IMR-90 (cell line): ENCODE measurements around the gene CMTM5. TPM values are rescaled to one million over a fixed set of nuclear protein-coding genes. Genes with fewer than 3 reads are reported as not detected.

Experiments used
- ATAC-seq: fragments of 200-7000 bp; cut with Tn5 transposase; 2 replicates; pipeline ENCODE4 v1.9.1; 2020; ENCODE audit warnings: low read depth, mild to moderate bottlenecking, moderate library complexity
- BruUV-seq: library from RNA; stranded (reverse); fragments of 400-500 nt; replicated peaks from 2 replicates; lab custom pipeline; 2021; lab: Mats Ljungman, UMichigan
- CTCF ChIA-PET: fragments of 300-600 bp; formaldehyde crosslinking; extraction: SDS; loops from one replicate; lab custom pipeline; 2021; ENCODE audit warnings: antibody characterized with exemption; lab: Yijun Ruan, JAX
- POLR2A ChIA-PET: fragments of 300-600 bp; sonication (Branson Sonifier 250); formaldehyde crosslinking; loops from one replicate; lab custom pipeline; 2022; ENCODE audit warnings: antibody characterized with exemption; ENCODE audit not compliant: unreplicated experiment; lab: Charles Lee
- DNase-seq: peaks from one replicate; pipeline ENCODE4 v3.0.0; 2013
- H2AFZ ChIP-seq: replicated peaks from 2 replicates; pipeline ENCODE3; 2013; ENCODE audit warnings: low read length, mild to moderate bottlenecking; ENCODE audit not compliant: poor library complexity
- H2AK5ac ChIP-seq: 2 replicates; pipeline ENCODE4 v1.6.1; 2013; ENCODE audit warnings: low read depth, low read length, inconsistent platforms
- H2AK9ac ChIP-seq: replicated peaks from 2 replicates; pipeline ENCODE3; 2013; ENCODE audit warnings: mild to moderate bottlenecking, low read depth, low read length, moderate library complexity; ENCODE audit not compliant: poor library complexity
- H2BK120ac ChIP-seq: 2 replicates; pipeline ENCODE4 v1.6.1; 2013; ENCODE audit warnings: low read depth, low read length, inconsistent platforms
- H2BK15ac ChIP-seq: 3 replicates; pipeline ENCODE4 v1.6.1; 2013; ENCODE audit warnings: low read depth, low read length, inconsistent platforms
- H2BK20ac ChIP-seq: 2 replicates; pipeline ENCODE4 v1.6.1; 2013; ENCODE audit warnings: low read depth, mild to moderate bottlenecking, inconsistent platforms, low read length, moderate library complexity
- H2BK5ac ChIP-seq: 2 replicates; pipeline ENCODE4 v1.6.1; 2013; ENCODE audit warnings: mild to moderate bottlenecking, low read depth, low read length, inconsistent platforms; ENCODE audit not compliant: poor library complexity, severe bottlenecking
- H3K14ac ChIP-seq: replicated peaks from 2 replicates; pipeline ENCODE4 v1.6.1; 2013; ENCODE audit warnings: low read depth, low read length, inconsistent platforms
- H3K18ac ChIP-seq: 2 replicates; pipeline ENCODE4 v1.6.1; 2013; ENCODE audit warnings: low read depth, low read length, control low read depth
- H3K23ac ChIP-seq: 2 replicates; pipeline ENCODE4 v1.6.1; 2013; ENCODE audit warnings: low read depth, low read length, inconsistent platforms
- H3K27ac ChIP-seq: 2 replicates; pipeline ENCODE4 v1.5.1; 2013; ENCODE audit warnings: mild to moderate bottlenecking, control low read depth, low read length; ENCODE audit not compliant: insufficient read depth
- H3K27me3 ChIP-seq: 2 replicates; pipeline ENCODE4 v1.6.1; 2013; ENCODE audit warnings: low read length; ENCODE audit not compliant: control insufficient read depth, insufficient read depth
- H3K36me3 ChIP-seq: 2 replicates; pipeline ENCODE4 v1.6.1; 2013; ENCODE audit warnings: low read length, mixed read lengths; ENCODE audit not compliant: control insufficient read depth, insufficient read depth
- H3K4ac ChIP-seq: 2 replicates; pipeline ENCODE4 v1.6.1; 2013; ENCODE audit warnings: low read depth, low read length, inconsistent platforms
- H3K4me1 ChIP-seq: 2 replicates; pipeline ENCODE4 v1.6.1; 2013; ENCODE audit warnings: low read length, mixed read lengths; ENCODE audit not compliant: control insufficient read depth, insufficient read depth
- H3K4me2 ChIP-seq: 2 replicates; pipeline ENCODE4 v1.6.1; 2013; ENCODE audit warnings: low read depth, mild to moderate bottlenecking, control low read depth, low read length, moderate library complexity
- H3K4me3 ChIP-seq: 2 replicates; pipeline ENCODE4 v1.5.1; 2013; ENCODE audit warnings: low read depth, mild to moderate bottlenecking, control low read depth, low read length, moderate library complexity; ENCODE audit not compliant: insufficient read depth
- H3K56ac ChIP-seq: 2 replicates; pipeline ENCODE4 v1.6.1; 2013; ENCODE audit warnings: low read length, inconsistent platforms; ENCODE audit not compliant: insufficient read depth; ENCODE audit errors: extremely low read depth
- H3K79me1 ChIP-seq, 2 experiments: 2 replicates each; pipeline ENCODE4 v1.6.1; 2013; ENCODE audit warnings: low read length in 2 of 2, inconsistent platforms in 1 of 2, low read depth in 1 of 2
- H3K9ac ChIP-seq: 2 replicates; pipeline ENCODE4 v1.6.1; 2013; ENCODE audit warnings: low read depth, low read length, control low read depth
- H3K9me1 ChIP-seq: 2 replicates; pipeline ENCODE4 v1.6.1; 2013; ENCODE audit warnings: low read length, inconsistent platforms; ENCODE audit not compliant: insufficient read depth
- H3K9me3 ChIP-seq: 2 replicates; pipeline ENCODE4 v1.6.1; 2013; ENCODE audit warnings: low read length; ENCODE audit not compliant: control insufficient read depth, insufficient read depth
- H4K20me1 ChIP-seq: 2 replicates; pipeline ENCODE4 v1.6.1; 2013; ENCODE audit warnings: low read length, inconsistent platforms; ENCODE audit not compliant: insufficient read depth
- H4K5ac ChIP-seq: 2 replicates; pipeline ENCODE4 v1.6.1; 2013; ENCODE audit warnings: mild to moderate bottlenecking, low read depth, low read length, control low read depth
- H4K8ac ChIP-seq, 2 experiments: 2 replicates each; pipeline ENCODE4 v1.6.1; 2013; ENCODE audit warnings: low read depth in 2 of 2, low read length in 2 of 2, control low read depth in 1 of 2, inconsistent platforms in 1 of 2
- H4K91ac ChIP-seq: 2 replicates; pipeline ENCODE4 v1.6.1; 2013; ENCODE audit warnings: low read depth, low read length, inconsistent platforms; ENCODE audit not compliant: insufficient read depth
- CHD1 ChIP-seq: IDR thresholded peaks from 2 replicates; pipeline ENCODE4 v1.6.1; 2012; ENCODE audit warnings: low read depth, low read length, improper control_type of control experiment
- CTCF ChIP-seq: conservative IDR thresholded peaks from 2 replicates; pipeline ENCODE4 v1.5.1; 2012; ENCODE audit warnings: mild to moderate bottlenecking, low read depth, low read length, improper control_type of control experiment
- MAZ ChIP-seq: IDR thresholded peaks from 2 replicates; pipeline ENCODE4 v1.6.1; 2012; ENCODE audit warnings: low read depth, mild to moderate bottlenecking, low read length, improper control_type of control experiment, moderate library complexity, borderline replicate concordance
- MXI1 ChIP-seq: IDR thresholded peaks from 2 replicates; pipeline ENCODE4 v1.6.1; 2012; ENCODE audit warnings: low read depth, mild to moderate bottlenecking, low read length, moderate library complexity, borderline replicate concordance
- SMC3 ChIP-seq: fragments of 150-350 bp; IDR thresholded peaks from 2 replicates; pipeline ENCODE4 v1.6.1; 2016; ENCODE audit warnings: low read depth, mild to moderate bottlenecking, antibody characterized with exemption, low read length, moderate library complexity
- WGBS, 2 experiments: methylation state at CpG; one replicate each; pipeline versions ENCODE4 v1.1.5 to v1.1.7; 2013; ENCODE audit warnings: missing lambda C conversion rate in 2 of 2; ENCODE audit not compliant: insufficient read length in 1 of 2; ENCODE audit errors: extremely low coverage in 2 of 2; 5-methylcytosine and 5-hydroxymethylcytosine counted together
- dilution Hi-C: fragments of 300-500 bp; cut with HindIII; formaldehyde crosslinking; loops from one replicate; pipeline ENCODE4 v1.14.3; 2018; ENCODE audit warnings: low sequenced_read_pairs; ENCODE audit not compliant: unreplicated experiment
- in situ Hi-C: fragments of 300-500 bp; cut with MboI; formaldehyde crosslinking; loops from 3 replicates; pipeline ENCODE4 v1.14.3; 2019; ENCODE audit warnings: low sequenced_read_pairs, inconsistent platforms, mixed read lengths
- intact Hi-C: fragments of 100-400 bp; cut with micrococcal nuclease; formaldehyde crosslinking; loops from 2 replicates; pipeline ENCODE4 v1.10.0; 2022
- polyA plus RNA-seq, 3 experiments: library from polyadenylated mRNA; depleted of rRNA; stranded (reverse); fragments of >200 nt; gene quantifications; 2 replicates each; pipeline ENCODE4 v1.2.3, GENCODE V29; 2012; ENCODE audit warnings: low replicate concordance in 1 of 3
- total RNA-seq: library from RNA; depleted of rRNA; stranded (reverse); fragments of >200 nt; gene quantifications from 2 replicates; pipeline ENCODE4 v1.2.3, GENCODE V29; 2012

CMTM5 gene
- total and polyA plus RNA-seq, 2 of the 4 experiments (the other 2 are of a cell fraction): 0.07 TPM; not detected in 1

GRCh38 chr14:23366426-23366921 is 10.4 kb upstream of the CMTM5 start:
- H3K36me3 ChIP-seq: no peaks in the 10 kb centered on the region
- H2AK9ac ChIP-seq: peak overlapping the region; percentile 40
- no peak for TF ChIP-seq SMC3
- no peak for TF ChIP-seq CTCF
- TF ChIP-seq MXI1: no peak
- TF ChIP-seq CHD1: no peak
- TF ChIP-seq MAZ: peak; percentile 22; the same call in 1 of the 2 replicates
- peak overlapping the region; percentile 79 for H3K9ac ChIP-seq
- CTCF ChIA-PET: interaction anchor here (1.5 kb wide), 1 partner anchor 13 kb away, joined by 5 read pairs; no protein-coding TSS in a partner anchor
- H3K4me1 ChIP-seq: peaks cover 7% of the 10 kb centered on the region
- H3K23ac ChIP-seq: peak overlapping the region; percentile 90
- H3K56ac ChIP-seq: peak overlapping the region; percentile 59; the same call in 1 of the 2 replicates
- peak overlapping the region; percentile 61 for H2BK5ac ChIP-seq
- H4K91ac ChIP-seq: peak overlapping the region; percentile 48; the same call in 1 of the 2 replicates
- DNase-seq (peak; percentile 62), ATAC-seq (peak; percentile 69)
- H3K9me1 ChIP-seq: peaks cover 10% of the 10 kb centered on the region; the same call in 1 of the 2 replicates
- peaks cover 8% of the 10 kb centered on the region; the same call in 1 of the 2 replicates for H4K20me1 ChIP-seq
- peak overlapping the region; percentile 98 for H2AFZ ChIP-seq
- H3K18ac ChIP-seq: peak overlapping the region; percentile 10; the same call in 1 of the 2 replicates
- 11% methylated on average over 3 of the region's 34 CpGs; no CpG with 5 or more reads in 1 of the 2 experiments for WGBS, 2 experiments
- H3K4me2 ChIP-seq: peak overlapping the region; percentile 54
- intact Hi-C loops: loop anchor here (1.0 kb wide), 1 partner anchor 14 kb away; the partner anchor contains the start of gene SLC22A17
- peaks cover 8 to 29% of the 10 kb centered on the region in 2 experiments; a peak in 3 of 4 replicates for H3K79me1 ChIP-seq
- peaks cover 19% of the 10 kb centered on the region; the same call in 1 of the 2 replicates for H3K27me3 ChIP-seq
- H4K8ac ChIP-seq: peak overlapping the region; percentile 86 to 89; a peak in 3 of 4 replicates
- dilution Hi-C loops: no loop called here
- BruUV-seq: no TSS peak
- peak overlapping the region; percentile 69 for H3K4ac ChIP-seq
- POLR2A ChIA-PET: interaction anchor here (0.5 to 0.9 kb wide), 3 partner anchors 35 to 125 kb away, joined by 3 to 4 read pairs (median 3); partner anchors contain the start of gene PABPN1
- peak overlapping the region; percentile 40; the same call in 1 of the 3 replicates for H2BK15ac ChIP-seq
- no peaks in the 10 kb centered on the region for H3K9me3 ChIP-seq
- H4K5ac ChIP-seq: peak overlapping the region; percentile 55; the same call in 1 of the 2 replicates
- in situ Hi-C loops: no loop called here
- peak overlapping the region; percentile 89 for H3K27ac ChIP-seq
- peak overlapping the region; percentile 68; the same call in 1 of the 2 replicates for H3K14ac ChIP-seq
- 0 out of 2 replicates have a peak overlapping the region, but pooled peaks have one; percentile 45 for H2BK120ac ChIP-seq
- peak overlapping the region; percentile 19 for H3K4me3 ChIP-seq
- H2AK5ac ChIP-seq: no peak overlapping the region
- no peak overlapping the region for H2BK20ac ChIP-seq
